Parathyroid adenoma (tissue), 2 donors: ENCODE data around the gene RHBG.

Source experiments
- H2AFZ ChIP-seq: fragments of 300-600 bp; sonication (generic); one replicate; pipeline ENCODE4 v1.7.0; 2017; ENCODE audit warnings: antibody characterized with exemption, mild to moderate bottlenecking
- H3K27ac ChIP-seq: fragments of 300-600 bp; sonication (generic); one replicate; pipeline ENCODE4 v1.7.0; 2017
- H3K27me3 ChIP-seq: fragments of 300-600 bp; sonication (generic); one replicate; pipeline ENCODE4 v1.7.0; 2017; ENCODE audit warnings: low read length; ENCODE audit not compliant: control insufficient read depth, insufficient read depth
- H3K36me3 ChIP-seq: fragments of 300-600 bp; sonication (generic); one replicate; pipeline ENCODE4 v1.7.0; 2017; ENCODE audit warnings: low read length; ENCODE audit not compliant: control insufficient read depth, insufficient read depth
- H3K4me1 ChIP-seq: fragments of 300-600 bp; sonication (generic); one replicate; pipeline ENCODE4 v1.7.0; 2017; ENCODE audit warnings: control low read depth
- H3K4me2 ChIP-seq: fragments of 300-600 bp; sonication (generic); one replicate; pipeline ENCODE4 v1.7.0; 2017; ENCODE audit warnings: low read length
- H3K4me3 ChIP-seq: fragments of 300-600 bp; sonication (generic); one replicate; pipeline ENCODE4 v1.7.0; 2017; ENCODE audit warnings: low read depth, low read length
- H3K79me2 ChIP-seq: fragments of 300-600 bp; sonication (generic); one replicate; pipeline ENCODE4 v1.7.0; 2017; ENCODE audit warnings: control low read depth
- H3K9ac ChIP-seq: fragments of 300-600 bp; sonication (generic); one replicate; pipeline ENCODE4 v1.7.0; 2017; ENCODE audit warnings: mild to moderate bottlenecking
- H3K9me3 ChIP-seq: fragments of 300-600 bp; sonication (generic); one replicate; pipeline ENCODE4 v1.7.0; 2017; ENCODE audit warnings: low read length; ENCODE audit not compliant: control insufficient read depth
- CTCF ChIP-seq: fragments of 300-600 bp; sonication (generic); IDR thresholded peaks from one replicate; pipeline ENCODE4 v1.7.0; 2017; ENCODE audit warnings: antibody characterized with exemption, mild to moderate bottlenecking
- donor health status: primary hyperparathyroidism.

Gene RHBG

GRCh38 chr1:156425943-156426342 is 56.9 kb downstream of the RHBG start:
- Histone ChIP-seq H3K27me3 (no peaks in the 10 kb centered on the region), H3K4me3 (no peak overlapping the region), H2AFZ (no peak overlapping the region), H3K4me2 (no peak overlapping the region), H3K36me3 (no peaks in the 10 kb centered on the region), H3K79me2 (no peaks in the 10 kb centered on the region), H3K4me1 (peaks cover 2% of the 10 kb centered on the region), H3K27ac (no peak overlapping the region), H3K9me3 (no peaks in the 10 kb centered on the region), H3K9ac (no peak overlapping the region)
- TF ChIP-seq CTCF: no peak

GRCh38 chr1:156427957-156428356 is 58.9 kb downstream of the RHBG start:
- Histone ChIP-seq H3K9ac (no peak overlapping the region), H3K36me3 (no peaks in the 10 kb centered on the region), H3K27me3 (no peaks in the 10 kb centered on the region), H3K4me1 (no peaks in the 10 kb centered on the region), H3K4me2 (no peak overlapping the region), H3K79me2 (no peaks in the 10 kb centered on the region), H2AFZ (no peak overlapping the region), H3K9me3 (no peaks in the 10 kb centered on the region), H3K27ac (no peak overlapping the region), H3K4me3 (no peak overlapping the region)
- TF ChIP-seq CTCF: no peak

GRCh38 chr1:156428746-156429288 is 59.8 kb downstream of the RHBG start:
- Histone ChIP-seq H3K27ac (no peak overlapping the region), H3K4me1 (no peaks in the 10 kb centered on the region), H3K79me2 (no peaks in the 10 kb centered on the region), H3K4me2 (no peak overlapping the region), H3K4me3 (no peak overlapping the region), H3K36me3 (no peaks in the 10 kb centered on the region), H3K9me3 (no peaks in the 10 kb centered on the region), H2AFZ (no peak overlapping the region), H3K9ac (no peak overlapping the region), H3K27me3 (no peaks in the 10 kb centered on the region)
- TF ChIP-seq CTCF: no peak

- no peak overlapping the region for H2AFZ ChIP-seq
- H3K36me3 ChIP-seq: no peaks in the 10 kb centered on the region
- H3K4me1 ChIP-seq: no peaks in the 10 kb centered on the region
- no peak overlapping the region for H3K9ac ChIP-seq
- no peaks in the 10 kb centered on the region for H3K9me3 ChIP-seq
- no peak overlapping the region for H3K27ac ChIP-seq
- H3K4me2 ChIP-seq: no peak overlapping the region
- H3K4me3 ChIP-seq: no peak overlapping the region
- no peaks in the 10 kb centered on the region for H3K27me3 ChIP-seq
- no peaks in the 10 kb centered on the region for H3K79me2 ChIP-seq
- TF ChIP-seq CTCF: no peak
These were observed 60.5 kb downstream of the RHBG start for GRCh38 chr1:156429313-156430060.

GRCh38 chr1:156430303-156430702 is 61.3 kb downstream of the RHBG start:
- no peak for TF ChIP-seq CTCF
- no peaks in the 10 kb centered on the region for H3K36me3 ChIP-seq
- no peak overlapping the region for H2AFZ ChIP-seq
- no peak overlapping the region for H3K27ac ChIP-seq
- H3K4me2 ChIP-seq: no peak overlapping the region
- no peaks in the 10 kb centered on the region for H3K79me2 ChIP-seq
- H3K27me3 ChIP-seq: no peaks in the 10 kb centered on the region
- H3K4me1 ChIP-seq: no peaks in the 10 kb centered on the region
- no peak overlapping the region for H3K9ac ChIP-seq
- no peaks in the 10 kb centered on the region for H3K9me3 ChIP-seq
- no peak overlapping the region for H3K4me3 ChIP-seq
